GM12878 (cell line): ENCODE results near the gene FAM229A.

Source experiments
- EZH2 ChIP-seq: IDR thresholded peaks from 2 replicates; pipeline ENCODE4 v1.6.1; 2012; ENCODE audit warnings: low read depth, mild to moderate bottlenecking, control low read depth, inconsistent platforms, low read length, borderline replicate concordance; ENCODE audit not compliant: control insufficient read depth
- HDAC2 ChIP-seq: fragments of 200-600 bp; sonication (generic); IDR thresholded peaks from 2 replicates; pipeline ENCODE4 v1.6.1; 2017
- KDM1A ChIP-seq: fragments of 200-600 bp; sonication (generic); IDR thresholded peaks from 2 replicates; pipeline ENCODE4 v1.6.1; 2016; ENCODE audit warnings: borderline replicate concordance
- POLR2A ChIP-seq: IDR thresholded peaks from 2 replicates; pipeline ENCODE4 v1.6.1; 2011; ENCODE audit warnings: low read depth, mild to moderate bottlenecking, low read length
- RFX5 ChIP-seq: IDR thresholded peaks from 2 replicates; pipeline ENCODE4 v1.6.1; 2011; ENCODE audit warnings: low read depth, low read length, improper control_type of control experiment
- TAF1 ChIP-seq: IDR thresholded peaks from 2 replicates; pipeline ENCODE4 v1.6.1; 2011; ENCODE audit warnings: mild to moderate bottlenecking, low read depth, low read length, borderline replicate concordance
- TCF12 ChIP-seq: IDR thresholded peaks from 2 replicates; pipeline ENCODE4 v1.6.1; 2011; ENCODE audit warnings: low read depth, mild to moderate bottlenecking, low read length
- YY1 ChIP-seq: IDR thresholded peaks from 2 replicates; pipeline ENCODE4 v1.6.1; 2011; ENCODE audit warnings: low read depth, mild to moderate bottlenecking, low read length
- ZNF207 ChIP-seq: fragments of 450-650 bp; IDR thresholded peaks from 2 replicates; pipeline ENCODE4 v1.6.1; 2014; ENCODE audit warnings: antibody characterized with exemption, mild to moderate bottlenecking, borderline replicate concordance
- TF ChIP-seq, protein P1 (sequence below): fragments of 450-650 bp; conservative IDR thresholded peaks from 2 replicates; pipeline ENCODE4 v1.6.1; 2017; ENCODE audit warnings: mild to moderate bottlenecking, moderate library complexity
- TF ChIP-seq, protein P2 (sequence below), 3 experiments: IDR thresholded peaks in 2 of 3; conservative IDR thresholded peaks in 1 of 3; 2 replicates each; pipeline ENCODE4 v1.5.1; 2011; ENCODE audit warnings: low read depth in 3 of 3, low read length in 3 of 3, mild to moderate bottlenecking in 3 of 3, control low read depth in 2 of 3, moderate library complexity in 2 of 3, inconsistent platforms in 1 of 3, mixed read lengths in 1 of 3; ENCODE audit not compliant: control insufficient read depth in 2 of 3, insufficient read depth in 1 of 3; ENCODE audit errors: extremely low read depth in 1 of 3
- TF ChIP-seq, protein P3 (sequence below): IDR thresholded peaks from 2 replicates; pipeline ENCODE4 v1.6.1; 2012; ENCODE audit warnings: mild to moderate bottlenecking, low read depth, low read length

DNA sequence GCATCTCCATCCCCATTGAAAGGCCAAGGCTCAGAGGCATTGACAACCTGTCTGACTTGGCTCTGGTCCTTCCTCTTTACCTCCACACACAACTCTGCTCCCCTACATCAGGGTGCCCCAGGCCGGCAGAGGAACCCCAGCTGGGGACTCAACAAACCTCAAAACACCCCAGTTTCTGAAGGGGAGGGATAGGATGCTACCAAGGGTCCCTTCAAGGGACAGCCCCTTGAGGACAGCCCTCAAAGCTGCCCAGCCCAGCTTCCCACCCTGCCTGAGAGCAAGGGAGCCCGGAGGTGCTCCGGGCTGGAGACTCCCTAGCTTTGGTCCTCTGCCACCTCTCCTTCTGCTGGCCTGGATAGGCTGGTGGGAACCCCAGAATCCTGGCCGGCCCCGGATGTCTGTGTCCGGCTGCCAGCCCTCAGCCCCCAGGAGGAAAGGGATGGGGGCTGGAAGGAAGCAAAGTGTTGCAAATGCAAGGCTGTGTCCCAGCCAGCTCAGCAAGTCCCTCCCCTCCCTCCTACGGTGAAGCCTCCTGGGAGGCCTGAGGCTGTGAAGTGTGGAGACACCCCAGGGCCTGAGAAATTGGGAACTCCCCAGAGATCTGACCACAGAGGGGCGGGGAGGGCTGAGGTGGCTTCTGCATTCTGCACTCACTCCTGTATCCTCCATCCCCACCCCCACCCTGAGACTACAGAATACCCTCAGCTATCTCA is 25.2 kb downstream of the FAM229A start:
- TF ChIP-seq ZNF207 (no peak), TAF1 (no peak), TCF12 (peak; percentile 77), EZH2 (no peak), RFX5 (0 out of 2 replicates have a peak, but pooled peaks have one; percentile 30), HDAC2 (no peak), KDM1A (no peak), POLR2A (no peak), YY1 (0 out of 2 replicates have a peak, but pooled peaks have one; percentile 19)
- TF ChIP-seq, protein P1, sequence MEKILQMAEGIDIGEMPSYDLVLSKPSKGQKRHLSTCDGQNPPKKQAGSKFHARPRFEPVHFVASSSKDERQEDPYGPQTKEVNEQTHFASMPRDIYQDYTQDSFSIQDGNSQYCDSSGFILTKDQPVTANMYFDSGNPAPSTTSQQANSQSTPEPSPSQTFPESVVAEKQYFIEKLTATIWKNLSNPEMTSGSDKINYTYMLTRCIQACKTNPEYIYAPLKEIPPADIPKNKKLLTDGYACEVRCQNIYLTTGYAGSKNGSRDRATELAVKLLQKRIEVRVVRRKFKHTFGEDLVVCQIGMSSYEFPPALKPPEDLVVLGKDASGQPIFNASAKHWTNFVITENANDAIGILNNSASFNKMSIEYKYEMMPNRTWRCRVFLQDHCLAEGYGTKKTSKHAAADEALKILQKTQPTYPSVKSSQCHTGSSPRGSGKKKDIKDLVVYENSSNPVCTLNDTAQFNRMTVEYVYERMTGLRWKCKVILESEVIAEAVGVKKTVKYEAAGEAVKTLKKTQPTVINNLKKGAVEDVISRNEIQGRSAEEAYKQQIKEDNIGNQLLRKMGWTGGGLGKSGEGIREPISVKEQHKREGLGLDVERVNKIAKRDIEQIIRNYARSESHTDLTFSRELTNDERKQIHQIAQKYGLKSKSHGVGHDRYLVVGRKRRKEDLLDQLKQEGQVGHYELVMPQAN, result no peak
- TF ChIP-seq, protein P2, sequence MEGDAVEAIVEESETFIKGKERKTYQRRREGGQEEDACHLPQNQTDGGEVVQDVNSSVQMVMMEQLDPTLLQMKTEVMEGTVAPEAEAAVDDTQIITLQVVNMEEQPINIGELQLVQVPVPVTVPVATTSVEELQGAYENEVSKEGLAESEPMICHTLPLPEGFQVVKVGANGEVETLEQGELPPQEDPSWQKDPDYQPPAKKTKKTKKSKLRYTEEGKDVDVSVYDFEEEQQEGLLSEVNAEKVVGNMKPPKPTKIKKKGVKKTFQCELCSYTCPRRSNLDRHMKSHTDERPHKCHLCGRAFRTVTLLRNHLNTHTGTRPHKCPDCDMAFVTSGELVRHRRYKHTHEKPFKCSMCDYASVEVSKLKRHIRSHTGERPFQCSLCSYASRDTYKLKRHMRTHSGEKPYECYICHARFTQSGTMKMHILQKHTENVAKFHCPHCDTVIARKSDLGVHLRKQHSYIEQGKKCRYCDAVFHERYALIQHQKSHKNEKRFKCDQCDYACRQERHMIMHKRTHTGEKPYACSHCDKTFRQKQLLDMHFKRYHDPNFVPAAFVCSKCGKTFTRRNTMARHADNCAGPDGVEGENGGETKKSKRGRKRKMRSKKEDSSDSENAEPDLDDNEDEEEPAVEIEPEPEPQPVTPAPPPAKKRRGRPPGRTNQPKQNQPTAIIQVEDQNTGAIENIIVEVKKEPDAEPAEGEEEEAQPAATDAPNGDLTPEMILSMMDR (IDR thresholded peaks at IDR 0.05 in 2 of 3, conservative IDR thresholded peaks at IDR 0.05 in 1 of 3; ENCODE audit: control insufficient read depth in 2 of 3, extremely low read depth in 1 of 3, insufficient read depth in 1 of 3, low read depth in 3 of 3, low read length in 3 of 3), result no peak
- TF ChIP-seq, protein P3, sequence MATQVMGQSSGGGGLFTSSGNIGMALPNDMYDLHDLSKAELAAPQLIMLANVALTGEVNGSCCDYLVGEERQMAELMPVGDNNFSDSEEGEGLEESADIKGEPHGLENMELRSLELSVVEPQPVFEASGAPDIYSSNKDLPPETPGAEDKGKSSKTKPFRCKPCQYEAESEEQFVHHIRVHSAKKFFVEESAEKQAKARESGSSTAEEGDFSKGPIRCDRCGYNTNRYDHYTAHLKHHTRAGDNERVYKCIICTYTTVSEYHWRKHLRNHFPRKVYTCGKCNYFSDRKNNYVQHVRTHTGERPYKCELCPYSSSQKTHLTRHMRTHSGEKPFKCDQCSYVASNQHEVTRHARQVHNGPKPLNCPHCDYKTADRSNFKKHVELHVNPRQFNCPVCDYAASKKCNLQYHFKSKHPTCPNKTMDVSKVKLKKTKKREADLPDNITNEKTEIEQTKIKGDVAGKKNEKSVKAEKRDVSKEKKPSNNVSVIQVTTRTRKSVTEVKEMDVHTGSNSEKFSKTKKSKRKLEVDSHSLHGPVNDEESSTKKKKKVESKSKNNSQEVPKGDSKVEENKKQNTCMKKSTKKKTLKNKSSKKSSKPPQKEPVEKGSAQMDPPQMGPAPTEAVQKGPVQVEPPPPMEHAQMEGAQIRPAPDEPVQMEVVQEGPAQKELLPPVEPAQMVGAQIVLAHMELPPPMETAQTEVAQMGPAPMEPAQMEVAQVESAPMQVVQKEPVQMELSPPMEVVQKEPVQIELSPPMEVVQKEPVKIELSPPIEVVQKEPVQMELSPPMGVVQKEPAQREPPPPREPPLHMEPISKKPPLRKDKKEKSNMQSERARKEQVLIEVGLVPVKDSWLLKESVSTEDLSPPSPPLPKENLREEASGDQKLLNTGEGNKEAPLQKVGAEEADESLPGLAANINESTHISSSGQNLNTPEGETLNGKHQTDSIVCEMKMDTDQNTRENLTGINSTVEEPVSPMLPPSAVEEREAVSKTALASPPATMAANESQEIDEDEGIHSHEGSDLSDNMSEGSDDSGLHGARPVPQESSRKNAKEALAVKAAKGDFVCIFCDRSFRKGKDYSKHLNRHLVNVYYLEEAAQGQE, result no peak
